MCF 10A (cell line): ENCODE measurements around the gene DMAC2. TPM values are rescaled to one million over a fixed set of nuclear protein-coding genes. Genes with fewer than 3 reads are reported as not detected.

Source experiments
- BruUV-seq: library from RNA; stranded (reverse); fragments of 400-500 nt; replicated peaks from 2 replicates; lab custom pipeline; 2021; lab: Mats Ljungman, UMichigan
- CTCF ChIA-PET: fragments of 300-600 bp; sonication (Branson Sonifier 250); formaldehyde crosslinking; extraction: SDS; loops from one replicate; lab custom pipeline; 2021; ENCODE audit warnings: antibody characterized with exemption, inconsistent platforms; lab: Yijun Ruan, JAX
- POLR2A ChIA-PET: fragments of 300-600, 350-650 bp; sonication (Branson Sonifier 250); formaldehyde crosslinking; extraction: SDS; loops from one replicate; lab custom pipeline; 2020; ENCODE audit warnings: antibody characterized with exemption, inconsistent platforms; lab: Yijun Ruan, JAX
- DNase-seq: peaks from one replicate; pipeline ENCODE4 v3.0.0-alpha.2; 2018; ENCODE audit not compliant: unreplicated experiment
- H3K27ac Mint-ChIP-seq: one replicate; pipeline ENCODE4 v1.8.0; 2022; ENCODE audit warnings: mild to moderate bottlenecking, low read depth, mixed read lengths; ENCODE audit not compliant: unreplicated experiment
- H3K27me3 Mint-ChIP-seq: one replicate; pipeline ENCODE4 v1.8.0; 2022; ENCODE audit warnings: mixed read lengths; ENCODE audit not compliant: insufficient read depth, unreplicated experiment
- H3K36me3 Mint-ChIP-seq: one replicate; pipeline ENCODE4 v1.8.0; 2022; ENCODE audit warnings: mild to moderate bottlenecking, moderate library complexity, mixed read lengths; ENCODE audit not compliant: insufficient read depth, unreplicated experiment
- H3K4me1 Mint-ChIP-seq: one replicate; pipeline ENCODE4 v1.8.0; 2022; ENCODE audit warnings: mixed read lengths; ENCODE audit not compliant: insufficient read depth, unreplicated experiment
- H3K4me3 Mint-ChIP-seq: one replicate; pipeline ENCODE4 v1.8.0; 2022; ENCODE audit warnings: mild to moderate bottlenecking, moderate library complexity, mixed read lengths; ENCODE audit not compliant: unreplicated experiment
- H3K9me3 Mint-ChIP-seq: one replicate; pipeline ENCODE4 v1.8.0; 2022; ENCODE audit warnings: mixed read lengths; ENCODE audit not compliant: unreplicated experiment
- CTCF ChIP-seq: fragments of 200-600 bp; IDR thresholded peaks from one replicate; pipeline ENCODE4 v1.8.0; 2022; ENCODE audit warnings: antibody characterized with exemption, mild to moderate bottlenecking; ENCODE audit not compliant: unreplicated experiment
- intact Hi-C: fragments of 100-400 bp; cut with micrococcal nuclease; formaldehyde crosslinking; loops from 2 replicates; pipeline ENCODE4 v1.14.1; 2022
- total RNA-seq: library from RNA; stranded (reverse); gene quantifications from 2 replicates; pipeline ENCODE4 v1.2.3, GENCODE V29; 2022

DMAC2 gene
- total RNA-seq, 1 experiment from 2014 or later = 34.8 TPM

DNA sequence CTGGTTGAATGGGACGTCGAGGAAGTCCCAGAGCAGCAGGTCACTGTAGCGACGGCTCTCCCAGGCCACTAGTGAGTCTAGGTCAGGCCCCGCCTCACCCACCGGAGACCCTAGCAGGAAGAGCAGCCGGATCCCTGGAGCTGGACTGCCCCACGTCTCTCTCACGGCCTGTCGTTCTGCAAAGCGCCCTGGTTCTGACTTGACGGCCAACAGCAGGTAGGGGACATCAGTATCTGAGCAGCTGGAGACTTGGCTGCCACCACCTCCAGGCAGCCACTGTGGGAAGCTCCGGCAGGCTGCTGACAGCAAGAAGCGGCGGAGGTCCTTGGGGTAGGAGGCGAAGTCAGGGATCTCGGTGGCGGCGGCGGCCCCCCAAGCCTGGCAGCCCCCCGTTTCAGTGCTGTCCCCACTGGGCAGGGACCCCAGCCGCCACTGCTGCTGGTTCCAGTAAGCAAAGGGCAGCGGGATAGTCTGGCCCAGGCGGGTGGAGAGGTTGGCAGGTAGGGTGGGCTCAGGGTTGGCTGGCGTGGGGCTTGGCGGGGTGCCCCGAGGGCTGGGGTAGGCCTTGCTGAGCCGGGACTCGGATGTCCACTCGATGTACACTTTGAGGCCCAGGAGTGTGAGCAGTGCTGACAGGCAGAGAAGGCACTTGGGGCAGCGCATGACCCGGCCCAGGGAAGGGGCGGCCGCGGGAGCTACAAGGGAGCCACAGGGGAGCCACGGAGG lies 13.4 kb downstream of the DMAC2 start:
- no peak for TF ChIP-seq CTCF
- intact Hi-C loops = no loop called here
- ChIA-PET CTCF (interaction anchor here (0.5 kb wide), 1 partner anchor 47 kb away, joined by 3 read pairs; no protein-coding TSS in a partner anchor), POLR2A (interaction anchor here (0.9 to 2.0 kb wide), 2 partner anchors 11 to 13 kb away, joined by 3 to 6 read pairs; partner anchors contain the start of gene DMAC2)
- Mint-ChIP-seq H3K9me3 (no peaks in the 10 kb centered on the region), H3K27me3 (no peaks in the 10 kb centered on the region), H3K27ac (peak overlapping the region; percentile 29), H3K4me1 (peaks cover 8% of the 10 kb centered on the region), H3K4me3 (no peak overlapping the region), H3K36me3 (peaks cover 37% of the 10 kb centered on the region)
- no peak for DNase-seq
- no TSS peak for BruUV-seq

GRCh38 chr19:41425174-41426115 lies 14.3 kb downstream of the DMAC2 start:
- intact Hi-C loops = no loop called here
- Mint-ChIP-seq H3K9me3 (no peaks in the 10 kb centered on the region), H3K4me3 (no peak overlapping the region), H3K4me1 (peaks cover 8% of the 10 kb centered on the region), H3K27me3 (no peaks in the 10 kb centered on the region), H3K36me3 (peaks cover 45% of the 10 kb centered on the region), H3K27ac (no peak overlapping the region)
- no peak for DNase-seq
- ChIA-PET POLR2A (interaction anchor here (2.0 kb wide), 1 partner anchor 14 kb away, joined by 6 read pairs; the partner anchor contains the start of gene DMAC2), CTCF (no interaction called here)
- no TSS peak for BruUV-seq
- TF ChIP-seq CTCF = no peak

GRCh38 chr19:41424335-41425173 lies 15.2 kb downstream of the DMAC2 start:
- DNase-seq = no peak
- Mint-ChIP-seq H3K36me3 (peaks cover 48% of the 10 kb centered on the region), H3K4me3 (no peak overlapping the region), H3K27ac (no peak overlapping the region), H3K27me3 (no peaks in the 10 kb centered on the region), H3K4me1 (peaks cover 8% of the 10 kb centered on the region), H3K9me3 (no peaks in the 10 kb centered on the region)
- no TSS peak for BruUV-seq
- POLR2A ChIA-PET = interaction anchor here (0.6 to 1.0 kb wide), 2 partner anchors 12 to 57 kb away, joined by 3 read pairs; no protein-coding TSS in a partner anchor
- CTCF ChIA-PET = interaction anchor here (0.7 kb wide), 1 partner anchor 13 kb away, joined by 3 read pairs; no protein-coding TSS in a partner anchor
- TF ChIP-seq CTCF = no peak
- intact Hi-C loops = no loop called here
